H1 (cell line): Measurements from ENCODE around the gene THAP2. TPM values are rescaled to one million over a fixed set of nuclear protein-coding genes. Genes with fewer than 3 reads are reported as not detected.

Source experiments
- SIX5 ChIP-seq: IDR thresholded peaks from 2 replicates; pipeline ENCODE4 v1.6.1; 2011; ENCODE audit warnings: mild to moderate bottlenecking, low read depth, low read length
- SP4 ChIP-seq: IDR thresholded peaks from 2 replicates; pipeline ENCODE4 v1.6.1; 2012; ENCODE audit warnings: low read length, inconsistent platforms
- ZNF274 ChIP-seq: IDR thresholded peaks from 2 replicates; pipeline ENCODE4 v1.7.0; 2012; ENCODE audit warnings: low read length, borderline replicate concordance; ENCODE audit errors: extremely low read depth
- polyA plus RNA-seq, 7 experiments: library from polyadenylated mRNA; depleted of rRNA in 3 of 7; stranded (reverse) in 5 of 7; unstranded in 2 of 7; fragments of >200 nt in 5 of 7; fragments of 200-250 nt in 2 of 7; gene quantifications; 1 replicate in 5 of 7; 2 replicates in 1 of 7; 4 replicates in 1 of 7; pipeline versions ENCODE4 v1.2.1 to v1.2.3, GENCODE V29; 2011 to 2013; ENCODE audit warnings: missing spikeins in 2 of 7, mixed read lengths in 2 of 7
- total RNA-seq: library from RNA; stranded (reverse); fragmentation: NEBNext Ultra II Directional; extraction: Animal tissue kit (Norgen Biotek cat#: 25700); gene quantifications from 2 replicates; pipeline ENCODE4 v1.2.1, GENCODE V29; 2021

Gene THAP2
- total and polyA plus RNA-seq, 2 of the 8 experiments (the other 6 are each of a cell fraction or from before 2014, with no cell fraction given): 1.8 to 5.3 TPM

DNA sequence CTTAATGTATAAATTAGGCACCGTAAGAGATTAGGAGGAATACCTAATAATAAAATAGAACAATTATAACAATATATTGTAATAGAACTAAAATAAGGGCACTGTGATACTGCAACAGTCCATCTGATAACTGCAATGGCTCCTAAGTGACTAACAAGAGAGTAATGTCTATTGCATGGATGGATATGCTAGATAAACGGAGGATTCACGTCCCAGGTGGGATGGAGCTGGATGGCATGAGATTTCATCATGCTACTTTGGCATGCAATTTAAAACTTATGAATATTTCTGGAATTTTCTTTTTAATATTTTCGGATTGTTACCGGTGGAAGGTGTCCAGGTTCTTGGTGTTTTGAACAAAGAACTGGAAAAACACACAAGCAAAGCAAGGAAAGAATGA is 19.5 kb downstream of the THAP2 start (continued):
- TF ChIP-seq SP4 (no peak), SIX5 (no peak), ZNF274 (no peak)
